ENCODE data around the gene KCTD11. TPM values are rescaled to one million over a fixed set of nuclear protein-coding genes. Genes with fewer than 3 reads are reported as not detected.
A peak's percentile ranks its signal among the peaks of the same experiment; 100 is the strongest.

KCTD11 gene
- total RNA-seq, 1 experiment from 2014 or later = 5.3 TPM

DNA sequence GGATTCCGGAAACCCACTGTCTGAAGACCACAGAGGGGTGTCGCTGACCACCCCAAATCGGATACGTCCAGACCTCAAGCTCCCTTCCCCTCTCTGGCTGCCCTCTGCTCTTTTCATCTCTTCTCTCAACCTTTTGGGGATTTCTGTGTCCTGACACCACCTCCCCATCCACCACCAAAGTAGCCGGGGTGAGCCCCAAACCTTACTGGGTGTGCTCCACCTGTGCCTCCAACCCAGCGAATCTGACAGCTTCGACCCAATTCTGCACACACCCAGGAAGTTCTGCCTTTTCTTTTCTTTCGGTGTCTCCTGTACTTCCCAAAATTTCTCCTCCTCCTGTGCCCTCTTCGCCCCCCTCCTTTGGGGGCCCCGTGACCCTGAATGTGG lies 534 bp downstream of the KCTD11 start:
- H3K9ac ChIP-seq (ENCODE audit: extremely low read depth, insufficient read length, low read length) = no peak overlapping the region

More for the DNA sequence above, 534 bp downstream of the KCTD11 start:
- no CpG with 5 or more reads among the region's 10 CpGs for WGBS (ENCODE audit: extremely low coverage, insufficient read length, low lambda C conversion rate)
- H3K4me3 Mint-ChIP-seq = peak overlapping the region; percentile 72 to 83
- H3K36me3 Mint-ChIP-seq (ENCODE audit: insufficient read depth in 1 of 3, low read depth in 3 of 3) = no peaks in the 10 kb centered on the region; a peak in 1 of 7 replicates
- Histone ChIP-seq H3K4me2 (ENCODE audit: insufficient read depth, insufficient read length, low read length) (peak overlapping the region; percentile 50), H2BK15ac (ENCODE audit: low read depth, low read length) (no peak overlapping the region), H3K79me1 (ENCODE audit: insufficient read depth, low read depth, low read length, poor library complexity, severe bottlenecking) (no peaks in the 10 kb centered on the region), H3K27me3 (ENCODE audit: insufficient read depth, low read length) (no peaks in the 10 kb centered on the region), H2BK5ac (ENCODE audit: insufficient read length, low read length) (no peak overlapping the region), H3K9me3 (ENCODE audit: control insufficient read depth, low read depth, low read length) (no peaks in the 10 kb centered on the region), H3K23me2 (ENCODE audit: insufficient read length, low read depth, low read length, poor library complexity, severe bottlenecking) (peaks cover 12% of the 10 kb centered on the region), H2BK20ac (ENCODE audit: low read depth, low read length, poor library complexity, severe bottlenecking) (no peak overlapping the region), H4K5ac (ENCODE audit: insufficient read length, low read depth, low read length) (no peak overlapping the region), H3K4me1 (ENCODE audit: insufficient read depth, low read length) (0 out of 2 replicates have a peak, but pooled peaks cover 2% of the 10 kb centered on the region), H3K79me2 (ENCODE audit: insufficient read depth, low read length) (no peaks in the 10 kb centered on the region; the same call in 1 of the 2 replicates), H3K27ac (ENCODE audit: insufficient read length, low read depth, low read length) (no peak overlapping the region), H3K18ac (ENCODE audit: insufficient read length, low read depth, low read length) (no peak overlapping the region), H2AK5ac (ENCODE audit: insufficient read length, low read length) (no peak overlapping the region), H2BK12ac (ENCODE audit: insufficient read length, low read depth, low read length) (no peak overlapping the region), H3K56ac (ENCODE audit: insufficient read length, low read depth, low read length) (no peak overlapping the region), H3T11ph (ENCODE audit: low read length) (no peak overlapping the region), H3K23ac (ENCODE audit: insufficient read length, low read depth, low read length) (no peak overlapping the region), H2BK120ac (ENCODE audit: low read depth, low read length, poor library complexity, severe bottlenecking) (no peak overlapping the region), H4K20me1 (ENCODE audit: control insufficient read depth, insufficient read depth, insufficient read length) (no peaks in the 10 kb centered on the region), H4K8ac (replicated peaks; ENCODE audit: insufficient read length, low read depth, low read length) (no peak overlapping the region), H2AFZ (ENCODE audit: low read length) (no peak overlapping the region), H3K14ac (ENCODE audit: insufficient read depth, low read length) (no peak overlapping the region), H4K91ac (ENCODE audit: insufficient read length, low read depth, low read length) (no peak overlapping the region), H3K4ac (ENCODE audit: low read depth, low read length) (no peak overlapping the region)
- H3K9me3 Mint-ChIP-seq = no peaks in the 10 kb centered on the region
- peaks cover 29 to 38% of the 10 kb centered on the region in 2 experiments for H3K4me1 Mint-ChIP-seq
- peak overlapping the region in 1 of 3 experiments; percentile 51; a peak in 1 of 7 replicates for H3K27ac Mint-ChIP-seq
- DNase-seq = no peak
- H3K27me3 Mint-ChIP-seq (ENCODE audit: low read depth) = peaks cover 8% of the 10 kb centered on the region
- peak; percentile 70; the same call in 2 of the 3 replicates for TF ChIP-seq CTCF (conservative IDR thresholded peaks at IDR 0.05)

All from H9 (cell line).